GM10248 (cell line): ENCODE measurements around the gene TAAR8.
A peak's percentile ranks its signal among the peaks of the same experiment; 100 is the strongest.
"Not testable (repeated sequence)": the region's sequence is repeated elsewhere in the genome, so short reads cannot be mapped to it uniquely, and the experiment has no call there.

Experiments used
- CTCF ChIA-PET: fragments of 300-600 bp; sonication (Branson Sonifier 250); formaldehyde crosslinking; extraction: SDS; loops from one replicate; lab custom pipeline; 2021; ENCODE audit warnings: antibody characterized with exemption; lab: Yijun Ruan, JAX
- POLR2A ChIA-PET: fragments of 350-650 bp; sonication (Branson Sonifier 250); formaldehyde crosslinking; extraction: SDS; loops from one replicate; lab custom pipeline; 2020; ENCODE audit warnings: antibody characterized with exemption; lab: Yijun Ruan, JAX
- DNase-seq: peaks from one replicate; pipeline ENCODE4 v3.0.0; 2012; ENCODE audit errors: extremely low spot score
- CTCF ChIP-seq: IDR thresholded peaks from 2 replicates; pipeline ENCODE4 v1.5.1; 2012; ENCODE audit warnings: mild to moderate bottlenecking, low read depth; ENCODE audit errors: extremely low read depth, missing control alignments, control extremely low read depth

Gene TAAR8

GRCh38 chr6:132589454-132589853 lies 37.0 kb downstream of the TAAR8 start, which contains the start of gene TAAR5:
TSS of gene TAAR5 (minus strand) at chr6:132589741. CDS start at chr6:132589686, 55 bp downstream.
- TF ChIP-seq CTCF, result no peak
- ChIA-PET POLR2A (no interaction called here), CTCF (no interaction called here)
- no peak for DNase-seq

- DNase-seq, result no peak
- no peak for TF ChIP-seq CTCF
- ChIA-PET CTCF (no interaction called here), POLR2A (no interaction called here)
Observed at GRCh38 chr6:132590362-132590761, 37.9 kb downstream of the TAAR8 start.

GRCh38 chr6:132592855-132593254 lies 40.4 kb downstream of the TAAR8 start:
- no peak for TF ChIP-seq CTCF
- no peak for DNase-seq
- CTCF ChIA-PET, result no interaction called here
- POLR2A ChIA-PET, result no interaction called here

- CTCF ChIA-PET, result interaction anchor here (0.7 to 1.8 kb wide), 5 partner anchors 8 to 105 kb away, joined by 3 to 4 read pairs (median 3); no protein-coding TSS in a partner anchor
- no peak for DNase-seq
- TF ChIP-seq CTCF, result no peak
- POLR2A ChIA-PET, result no interaction called here
Observed at GRCh38 chr6:132596201-132596600, 43.7 kb downstream of the TAAR8 start.

GRCh38 chr6:132598473-132598872 lies 46.0 kb downstream of the TAAR8 start:
- peak; percentile 8 for DNase-seq
- ChIA-PET POLR2A (no interaction called here), CTCF (interaction anchor here (1.0 kb wide), 3 partner anchors 19 to 318 kb away, joined by 3 to 4 read pairs (median 3); no protein-coding TSS in a partner anchor)
- peak; percentile 26 for TF ChIP-seq CTCF

- DNase-seq, POLR2A ChIA-PET, CTCF ChIA-PET: not testable (repeated sequence)
Observed at GRCh38 chr6:132600900-132601299, 48.4 kb downstream of the TAAR8 start.
